MCF 10A (cell line): ENCODE data around the gene RABGAP1L. TPM values are rescaled to one million over a fixed set of nuclear protein-coding genes. Genes with fewer than 3 reads are reported as not detected.

ENCODE experiments used
- BruUV-seq: library from RNA; stranded (reverse); fragments of 400-500 nt; replicated peaks from 2 replicates; lab custom pipeline; 2021; lab: Mats Ljungman, UMichigan
- CTCF ChIA-PET: fragments of 300-600 bp; sonication (Branson Sonifier 250); formaldehyde crosslinking; extraction: SDS; loops from one replicate; lab custom pipeline; 2021; ENCODE audit warnings: antibody characterized with exemption, inconsistent platforms; lab: Yijun Ruan, JAX
- POLR2A ChIA-PET: fragments of 300-600, 350-650 bp; sonication (Branson Sonifier 250); formaldehyde crosslinking; extraction: SDS; loops from one replicate; lab custom pipeline; 2020; ENCODE audit warnings: antibody characterized with exemption, inconsistent platforms; lab: Yijun Ruan, JAX
- DNase-seq: peaks from one replicate; pipeline ENCODE4 v3.0.0-alpha.2; 2018; ENCODE audit not compliant: unreplicated experiment
- H3K27ac Mint-ChIP-seq: one replicate; pipeline ENCODE4 v1.8.0; 2022; ENCODE audit warnings: mild to moderate bottlenecking, low read depth, mixed read lengths; ENCODE audit not compliant: unreplicated experiment
- H3K27me3 Mint-ChIP-seq: one replicate; pipeline ENCODE4 v1.8.0; 2022; ENCODE audit warnings: mixed read lengths; ENCODE audit not compliant: insufficient read depth, unreplicated experiment
- H3K36me3 Mint-ChIP-seq: one replicate; pipeline ENCODE4 v1.8.0; 2022; ENCODE audit warnings: mild to moderate bottlenecking, moderate library complexity, mixed read lengths; ENCODE audit not compliant: insufficient read depth, unreplicated experiment
- H3K4me1 Mint-ChIP-seq: one replicate; pipeline ENCODE4 v1.8.0; 2022; ENCODE audit warnings: mixed read lengths; ENCODE audit not compliant: insufficient read depth, unreplicated experiment
- H3K4me3 Mint-ChIP-seq: one replicate; pipeline ENCODE4 v1.8.0; 2022; ENCODE audit warnings: mild to moderate bottlenecking, moderate library complexity, mixed read lengths; ENCODE audit not compliant: unreplicated experiment
- H3K9me3 Mint-ChIP-seq: one replicate; pipeline ENCODE4 v1.8.0; 2022; ENCODE audit warnings: mixed read lengths; ENCODE audit not compliant: unreplicated experiment
- CTCF ChIP-seq: fragments of 200-600 bp; IDR thresholded peaks from one replicate; pipeline ENCODE4 v1.8.0; 2022; ENCODE audit warnings: antibody characterized with exemption, mild to moderate bottlenecking; ENCODE audit not compliant: unreplicated experiment
- intact Hi-C: fragments of 100-400 bp; cut with micrococcal nuclease; formaldehyde crosslinking; loops from 2 replicates; pipeline ENCODE4 v1.14.1; 2022
- total RNA-seq: library from RNA; stranded (reverse); gene quantifications from 2 replicates; pipeline ENCODE4 v1.2.3, GENCODE V29; 2022

The RABGAP1L gene
- total RNA-seq, 1 experiment from 2014 or later, result 18.2 TPM

GRCh38 chr1:174967845-174968705 lies 808.8 kb downstream of the RABGAP1L start:
- peaks cover 26% of the 10 kb centered on the region for H3K4me1 Mint-ChIP-seq

GRCh38 chr1:174968750-174969244 lies 809.5 kb downstream of the RABGAP1L start:
- ChIA-PET CTCF (interaction anchor here (1.0 to 6.6 kb wide), 3 partner anchors 16 to 30 kb away, joined by 3 to 40 read pairs (median 8); no protein-coding TSS in a partner anchor), POLR2A (interaction anchor here (0.9 to 5.5 kb wide), 5 partner anchors 7 to 1254 kb away, joined by 3 to 35 read pairs (median 3); partner anchors contain the start of gene KLHL20)
- DNase-seq, result peak; percentile 60
- Mint-ChIP-seq H3K9me3 (no peaks in the 10 kb centered on the region), H3K4me1 (peaks cover 22% of the 10 kb centered on the region), H3K27ac (no peak overlapping the region), H3K27me3 (no peaks in the 10 kb centered on the region), H3K36me3 (peaks cover 5% of the 10 kb centered on the region), H3K4me3 (no peak overlapping the region)
- intact Hi-C loops, result no loop called here
- no peak for TF ChIP-seq CTCF
- no TSS peak for BruUV-seq

More at GRCh38 chr1:174967845-174968705, 808.8 kb downstream of the RABGAP1L start:
- CTCF ChIA-PET, result interaction anchor here (1.0 to 6.6 kb wide), 3 partner anchors 17 to 30 kb away, joined by 3 to 40 read pairs (median 7); no protein-coding TSS in a partner anchor
- H3K27ac Mint-ChIP-seq, result no peak overlapping the region
- intact Hi-C loops, result no loop called here
- H3K36me3 Mint-ChIP-seq, result peaks cover 5% of the 10 kb centered on the region
- no peaks in the 10 kb centered on the region for H3K9me3 Mint-ChIP-seq
- BruUV-seq, result no TSS peak
- DNase-seq, result no peak
- TF ChIP-seq CTCF, result no peak
- no peak overlapping the region for H3K4me3 Mint-ChIP-seq
- POLR2A ChIA-PET, result interaction anchor here (0.6 to 5.5 kb wide), 8 partner anchors 8 to 1253 kb away, joined by 3 to 35 read pairs (median 4); partner anchors contain the start of genes CACYBP and KLHL20
- H3K27me3 Mint-ChIP-seq, result no peaks in the 10 kb centered on the region

GRCh38 chr1:174969977-174970376 lies 810.7 kb downstream of the RABGAP1L start:
- BruUV-seq, result no TSS peak
- H3K27ac Mint-ChIP-seq, result no peak overlapping the region
- H3K4me1 Mint-ChIP-seq, result peaks cover 10% of the 10 kb centered on the region
- no peak overlapping the region for H3K4me3 Mint-ChIP-seq
- H3K27me3 Mint-ChIP-seq, result no peaks in the 10 kb centered on the region
- H3K9me3 Mint-ChIP-seq, result no peaks in the 10 kb centered on the region
- POLR2A ChIA-PET, result interaction anchor here (0.6 to 1.3 kb wide), 2 partner anchors 29 to 119 kb away, joined by 3 read pairs; no protein-coding TSS in a partner anchor
- no peak for DNase-seq
- intact Hi-C loops, result no loop called here
- H3K36me3 Mint-ChIP-seq, result peaks cover 2% of the 10 kb centered on the region
- TF ChIP-seq CTCF, result no peak
- CTCF ChIA-PET, result interaction anchor here (0.5 to 2.0 kb wide), 5 partner anchors 14 to 227 kb away, joined by 3 to 10 read pairs (median 5); no protein-coding TSS in a partner anchor

- H3K4me3 Mint-ChIP-seq, result no peak overlapping the region
These were observed 812.1 kb downstream of the RABGAP1L start for GRCh38 chr1:174971466-174971865.

More at GRCh38 chr1:174971466-174971865, 812.1 kb downstream of the RABGAP1L start:
- no peaks in the 10 kb centered on the region for H3K36me3 Mint-ChIP-seq
- DNase-seq, result no peak
- H3K27me3 Mint-ChIP-seq, result no peaks in the 10 kb centered on the region
- no peak overlapping the region for H3K27ac Mint-ChIP-seq
- ChIA-PET CTCF (interaction anchor here (0.6 to 1.7 kb wide), 4 partner anchors 12 to 204 kb away, joined by 3 to 10 read pairs (median 4); no protein-coding TSS in a partner anchor), POLR2A (no interaction called here)
- BruUV-seq, result no TSS peak
- intact Hi-C loops, result no loop called here
- H3K9me3 Mint-ChIP-seq, result no peaks in the 10 kb centered on the region
- H3K4me1 Mint-ChIP-seq, result peaks cover 12% of the 10 kb centered on the region
- no peak for TF ChIP-seq CTCF
